H54 (cell line): ENCODE measurements around the gene CEBPB.

Source experiments
- DNase-seq: peaks from one replicate; pipeline ENCODE4 v3.0.0; 2011; ENCODE audit warnings: low spot score, mixed read lengths; ENCODE audit not compliant: insufficient read length
- FAIRE-seq: peaks from 3 replicates; lab custom pipeline; 2011; peaks lifted over from hg19 to GRCh38; lab: Jason Lieb, UNC
- POLR2A ChIP-seq: IDR thresholded peaks from 2 replicates; pipeline ENCODE4 v1.6.1; 2011; ENCODE audit warnings: low read depth, mild to moderate bottlenecking, low read length

The CEBPB gene

GRCh38 chr20:50219600-50219999 lies 29.0 kb downstream of the CEBPB start:
- no peak for DNase-seq
- TF ChIP-seq POLR2A, result no peak
- no peak for FAIRE-seq

GRCh38 chr20:50220093-50220893 lies 29.7 kb downstream of the CEBPB start:
- DNase-seq, result no peak
- no peak for FAIRE-seq
- TF ChIP-seq POLR2A, result no peak

GRCh38 chr20:50220894-50221365 lies 30.3 kb downstream of the CEBPB start:
- no peak for FAIRE-seq
- no peak for DNase-seq
- TF ChIP-seq POLR2A, result no peak

GRCh38 chr20:50221501-50222308 lies 31.1 kb downstream of the CEBPB start:
- DNase-seq (peak; percentile 93), FAIRE-seq (no peak)
- TF ChIP-seq POLR2A, result no peak

- no peak for DNase-seq
- FAIRE-seq, result no peak
- TF ChIP-seq POLR2A, result no peak
These were observed 31.8 kb downstream of the CEBPB start for GRCh38 chr20:50222309-50223038.

GRCh38 chr20:50223039-50224005 lies 32.7 kb downstream of the CEBPB start:
- FAIRE-seq (no peak), DNase-seq (no peak)
- TF ChIP-seq POLR2A, result no peak

GRCh38 chr20:50224052-50224451 lies 33.4 kb downstream of the CEBPB start:
- no peak for TF ChIP-seq POLR2A
- no peak for DNase-seq
- FAIRE-seq, result no peak

- TF ChIP-seq POLR2A, result no peak
- no peak for DNase-seq
- FAIRE-seq, result no peak
These were observed 34.1 kb downstream of the CEBPB start for GRCh38 chr20:50224531-50225255.

GRCh38 chr20:50226093-50226974 lies 35.7 kb downstream of the CEBPB start:
- FAIRE-seq (no peak), DNase-seq (no peak)
- no peak for TF ChIP-seq POLR2A

GRCh38 chr20:50227506-50227905 lies 36.9 kb downstream of the CEBPB start:
- no peak for TF ChIP-seq POLR2A
- FAIRE-seq (no peak), DNase-seq (no peak)

GRCh38 chr20:50229156-50229607 lies 38.6 kb downstream of the CEBPB start:
- FAIRE-seq, result no peak
- DNase-seq, result no peak
- TF ChIP-seq POLR2A, result no peak
